Measurements from ENCODE around the gene CDC37. TPM values are rescaled to one million over a fixed set of nuclear protein-coding genes. Genes with fewer than 3 reads are reported as not detected.
A peak's percentile ranks its signal among the peaks of the same experiment; 100 is the strongest.

The CDC37 gene
- 100 to 1,000 TPM; 128 to 171 (median 152) TPM for total RNA-seq

DNA sequence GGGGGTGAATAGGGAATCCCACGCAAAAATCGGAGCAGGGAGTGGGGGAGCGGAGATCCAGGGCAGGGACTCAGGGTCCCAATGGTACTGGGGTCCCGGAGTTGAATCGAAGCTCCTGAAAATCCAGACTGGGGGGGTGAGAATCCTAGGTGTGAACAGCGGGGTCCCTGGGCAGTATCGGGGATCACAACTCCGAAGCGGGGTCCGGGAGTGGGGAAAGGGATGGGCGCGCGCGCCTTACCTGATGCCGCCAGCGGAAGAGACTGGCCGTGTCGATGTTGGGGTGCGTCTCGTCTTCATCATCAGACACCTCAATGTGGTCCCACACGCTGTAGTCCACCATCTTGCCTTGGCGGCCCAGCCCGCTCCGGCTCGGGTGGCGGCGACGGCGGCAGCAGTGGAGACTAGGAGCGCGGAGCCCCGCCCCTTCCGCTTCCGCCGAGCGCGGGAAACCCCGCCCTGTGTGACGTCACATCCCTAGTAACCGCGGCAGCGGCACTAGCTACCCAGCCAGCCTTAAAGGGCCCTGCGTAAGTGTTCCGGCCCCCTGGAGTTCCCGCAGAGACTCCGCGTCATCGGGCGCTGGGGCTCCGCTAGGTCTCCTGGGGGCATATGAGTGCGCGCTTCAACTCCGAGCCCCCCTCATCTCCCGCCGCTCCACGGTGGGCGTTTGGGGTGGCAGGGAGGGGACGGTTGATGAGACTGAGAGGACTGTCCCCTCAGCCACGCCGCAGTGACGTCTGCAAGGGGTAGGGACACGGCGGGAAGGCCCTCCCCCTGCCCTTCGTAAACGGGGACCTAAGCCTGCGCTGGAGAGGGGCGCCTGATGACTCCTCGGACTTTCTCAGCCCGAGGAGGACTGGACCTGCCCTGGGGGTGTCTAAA lies at the start of gene CDC37:
CDC37 (minus strand) TSS at position 406 of the 885 bp plus-strand sequence; CDS start at position 343, 63 bp downstream.
- Histone ChIP-seq H3K4me1 (peaks cover 27 to 92% (median 37%) of the 10 kb centered on the region in 3 donors), H3K27me3 (peaks cover 0 to 43% (median 2%) of the 10 kb centered on the region in 4 donors), H3K36me3 (peaks cover 0 to 20% (median 0%) of the 10 kb centered on the region in 3 donors), H3K27ac (peak within 1 kb of the TSS; percentile 74 to 90 (median 86)), H3K4me3 (peak within 1 kb of the TSS; percentile 67 to 93 (median 70)), H3K9me3 (no peaks in the 10 kb centered on the region)
- 0% methylated on average over 9 to 12 of the region's 69 CpGs for WGBS, 2 donors
- TF ChIP-seq, protein P1, sequence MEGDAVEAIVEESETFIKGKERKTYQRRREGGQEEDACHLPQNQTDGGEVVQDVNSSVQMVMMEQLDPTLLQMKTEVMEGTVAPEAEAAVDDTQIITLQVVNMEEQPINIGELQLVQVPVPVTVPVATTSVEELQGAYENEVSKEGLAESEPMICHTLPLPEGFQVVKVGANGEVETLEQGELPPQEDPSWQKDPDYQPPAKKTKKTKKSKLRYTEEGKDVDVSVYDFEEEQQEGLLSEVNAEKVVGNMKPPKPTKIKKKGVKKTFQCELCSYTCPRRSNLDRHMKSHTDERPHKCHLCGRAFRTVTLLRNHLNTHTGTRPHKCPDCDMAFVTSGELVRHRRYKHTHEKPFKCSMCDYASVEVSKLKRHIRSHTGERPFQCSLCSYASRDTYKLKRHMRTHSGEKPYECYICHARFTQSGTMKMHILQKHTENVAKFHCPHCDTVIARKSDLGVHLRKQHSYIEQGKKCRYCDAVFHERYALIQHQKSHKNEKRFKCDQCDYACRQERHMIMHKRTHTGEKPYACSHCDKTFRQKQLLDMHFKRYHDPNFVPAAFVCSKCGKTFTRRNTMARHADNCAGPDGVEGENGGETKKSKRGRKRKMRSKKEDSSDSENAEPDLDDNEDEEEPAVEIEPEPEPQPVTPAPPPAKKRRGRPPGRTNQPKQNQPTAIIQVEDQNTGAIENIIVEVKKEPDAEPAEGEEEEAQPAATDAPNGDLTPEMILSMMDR (IDR thresholded peaks at IDR 0.05): no peak
- peak in 3 of 4 donors; percentile 17 to 86 (median 75) for TF ChIP-seq POLR2A (IDR thresholded peaks at IDR 0.05)
- DNase-seq: peak; percentile 63
- intact Hi-C loops (cut with DNase I): loop anchor here (10.0 kb wide), 1 partner anchor 171 kb away; no protein-coding TSS in a partner anchor

DNA sequence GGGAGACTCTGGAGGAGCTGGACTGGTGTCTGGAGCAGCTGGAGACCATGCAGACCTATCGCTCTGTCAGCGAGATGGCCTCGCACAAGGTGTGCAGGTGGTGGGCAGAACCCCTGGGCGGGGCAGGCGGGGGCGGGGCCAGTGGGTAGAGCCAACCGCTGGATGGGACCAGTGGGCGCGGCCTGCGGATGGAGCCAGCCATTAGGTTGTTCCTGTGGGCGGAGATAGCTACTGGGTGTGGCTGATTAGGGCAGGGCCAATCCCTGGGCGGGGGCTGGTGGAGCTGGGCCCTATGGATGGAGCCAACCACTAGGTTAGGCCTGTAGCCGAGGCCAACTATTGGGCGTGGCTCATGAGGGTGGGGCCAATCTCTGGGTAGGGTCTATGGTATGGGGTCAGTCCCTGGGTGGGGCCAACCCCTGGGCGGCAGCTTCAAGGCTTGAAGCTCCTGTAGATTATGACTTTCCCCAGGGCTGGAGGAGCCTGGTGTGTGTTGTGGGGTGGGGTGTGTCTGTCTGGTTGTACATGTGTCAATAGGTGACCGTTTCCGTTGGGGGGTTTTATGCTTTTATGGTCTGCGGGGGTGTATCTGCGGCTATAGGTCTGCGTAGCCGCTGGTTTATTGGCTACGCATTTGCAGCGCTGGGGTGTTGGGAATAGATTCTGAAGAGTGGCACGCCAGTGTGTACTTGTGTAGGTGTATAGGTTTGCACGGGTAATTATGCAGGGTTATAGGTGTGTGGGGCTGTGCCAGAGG lies 47.7 kb upstream of the CDC37 start:
- TF ChIP-seq, protein P1 (IDR thresholded peaks at IDR 0.05): no peak
- Histone ChIP-seq H3K27ac (no peak overlapping the region), H3K4me1 (no peaks in the 10 kb centered on the region), H3K36me3 (peaks cover 0 to 34% (median 0%) of the 10 kb centered on the region in 3 donors), H3K27me3 (peaks cover 0 to 14% (median 0%) of the 10 kb centered on the region in 4 donors), H3K4me3 (no peak overlapping the region), H3K9me3 (no peaks in the 10 kb centered on the region)
- intact Hi-C loops (cut with DNase I): no loop called here
- WGBS, 2 donors: 81 to 92% methylated on average over 9 to 17 of the region's 25 CpGs
- DNase-seq: no peak

DNA sequence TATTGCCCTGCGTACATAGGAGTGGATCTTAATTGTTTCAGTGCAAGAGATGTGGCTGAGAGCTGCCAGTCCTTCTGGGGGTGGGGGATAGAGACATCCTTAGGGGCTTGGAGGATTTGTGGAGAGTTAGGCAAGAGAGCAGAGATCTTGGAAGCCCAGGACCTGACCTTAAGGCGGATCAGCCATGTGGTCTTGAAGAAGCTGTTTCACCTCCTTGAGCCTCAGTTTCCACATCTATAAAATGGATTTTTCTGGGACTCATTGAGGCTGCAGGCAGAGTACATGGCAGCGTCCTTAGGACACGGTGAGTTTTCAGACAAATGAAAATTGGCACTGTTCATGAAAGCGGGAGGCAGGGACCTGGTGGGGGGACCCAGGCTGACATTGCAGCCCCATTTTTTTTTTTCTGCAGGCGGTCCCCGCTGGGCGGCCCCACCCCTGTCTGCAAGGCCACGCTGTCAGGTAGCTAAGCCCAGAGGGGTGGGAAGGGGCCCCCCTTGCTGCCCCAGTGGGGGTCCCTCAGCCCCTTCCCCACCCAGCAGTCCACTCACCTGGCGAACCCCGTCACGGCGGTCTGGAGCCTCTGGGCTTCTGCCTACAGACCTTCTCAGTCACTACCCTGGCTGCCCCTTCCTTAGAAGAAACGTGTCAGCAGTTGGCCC lies 47.0 kb upstream of the CDC37 start:
- 90 to 97% methylated on average over 6 to 12 of the region's 14 CpGs for WGBS, 2 donors
- DNase-seq: no peak
- peaks cover 0 to 34% (median 0%) of the 10 kb centered on the region in 3 donors for H3K36me3 ChIP-seq
- no peak overlapping the region for H3K4me3 ChIP-seq
- H3K9me3 ChIP-seq: no peaks in the 10 kb centered on the region
- peaks cover 0 to 14% (median 0%) of the 10 kb centered on the region in 4 donors for H3K27me3 ChIP-seq
- no peaks in the 10 kb centered on the region for H3K4me1 ChIP-seq
- no peak overlapping the region for H3K27ac ChIP-seq
- TF ChIP-seq POLR2A (IDR thresholded peaks at IDR 0.05): no peak
- TF ChIP-seq, protein P1 (IDR thresholded peaks at IDR 0.05): no peak
- intact Hi-C loops (cut with DNase I): no loop called here

DNA sequence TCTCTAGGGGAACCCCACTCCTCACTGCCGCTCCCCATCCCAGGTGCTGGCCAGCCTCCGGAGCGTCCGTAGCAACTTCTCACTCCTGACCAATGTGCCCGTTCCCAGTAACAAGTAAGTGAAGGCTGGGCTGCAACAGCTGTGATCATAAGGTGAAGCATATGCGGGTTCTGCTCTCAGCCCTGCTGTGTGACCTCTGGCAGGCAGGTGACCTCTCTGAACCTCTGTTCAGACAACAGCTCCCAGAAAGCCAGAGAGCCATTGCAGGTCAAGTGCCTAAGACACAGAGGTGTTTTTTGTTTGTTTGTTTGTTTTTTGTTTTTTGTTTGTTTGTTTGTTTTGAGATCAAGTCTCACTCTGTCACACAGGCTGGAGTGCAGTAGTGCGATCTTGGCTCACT lies 45.7 kb upstream of the CDC37 start:
- Histone ChIP-seq H3K27ac (no peak overlapping the region), H3K4me1 (no peaks in the 10 kb centered on the region), H3K4me3 (no peak overlapping the region), H3K9me3 (no peaks in the 10 kb centered on the region), H3K36me3 (peaks cover 0 to 34% (median 0%) of the 10 kb centered on the region in 3 donors), H3K27me3 (peaks cover 0 to 12% (median 0%) of the 10 kb centered on the region in 4 donors)
- WGBS, 2 donors: 74 to 84% methylated on average over 2 to 3 of the region's 7 CpGs
- no peak for DNase-seq
- no peak for TF ChIP-seq POLR2A (IDR thresholded peaks at IDR 0.05)
- TF ChIP-seq, protein P1 (IDR thresholded peaks at IDR 0.05): no peak
- intact Hi-C loops (cut with DNase I): no loop called here

All from esophagus squamous epithelium (tissue), 5 donors.